HL-60 (cell line): ENCODE measurements around the gene BCL7A.
A peak's percentile ranks its signal among the peaks of the same experiment; 100 is the strongest.

ENCODE experiments used
- DNase-seq, 2 experiments: peaks; one replicate each; pipeline ENCODE4 v3.0.0-alpha.2; 2010 to 2020; ENCODE audit warnings: low read depth in 1 of 2, low spot score in 1 of 2
- H3K27ac ChIP-seq: fragments of 250-450 bp; sonication (Bioruptor Pico); replicated peaks from 2 replicates; pipeline ENCODE4 v1.5.1; 2020; ENCODE audit warnings: mild to moderate bottlenecking, moderate library complexity
- H3K27me3 ChIP-seq: fragments of 250-450 bp; sonication (Bioruptor Pico); 2 replicates; pipeline ENCODE4 v1.5.1; 2021; ENCODE audit warnings: mild to moderate bottlenecking, moderate library complexity; ENCODE audit not compliant: insufficient read depth, poor library complexity, severe bottlenecking
- H3K4me3 ChIP-seq: replicated peaks from 2 replicates; pipeline ENCODE4 v1.5.1; 2011; ENCODE audit warnings: mild to moderate bottlenecking, control low read depth, low read length; ENCODE audit not compliant: insufficient read depth
- GABPA ChIP-seq: IDR thresholded peaks from 2 replicates; pipeline ENCODE4 v1.6.1; 2012; ENCODE audit warnings: low read depth
- POLR2AphosphoS5 ChIP-seq: IDR thresholded peaks from 2 replicates; pipeline ENCODE4 v1.6.1; 2012; ENCODE audit warnings: low read depth
- SPI1 ChIP-seq: IDR thresholded peaks from 2 replicates; pipeline ENCODE4 v1.6.1; 2012; ENCODE audit warnings: low read depth, mild to moderate bottlenecking, borderline replicate concordance
- TF ChIP-seq, protein P1 (sequence below): IDR thresholded peaks from 2 replicates; pipeline ENCODE4 v1.6.1; 2012; ENCODE audit warnings: low read depth; ENCODE audit not compliant: insufficient replicate concordance
- TF ChIP-seq, protein P2 (sequence below): IDR thresholded peaks from one replicate; pipeline ENCODE4 v1.5.1; 2011; ENCODE audit warnings: low read length, control low read depth, inconsistent platforms; ENCODE audit not compliant: insufficient read depth

Gene BCL7A

DNA sequence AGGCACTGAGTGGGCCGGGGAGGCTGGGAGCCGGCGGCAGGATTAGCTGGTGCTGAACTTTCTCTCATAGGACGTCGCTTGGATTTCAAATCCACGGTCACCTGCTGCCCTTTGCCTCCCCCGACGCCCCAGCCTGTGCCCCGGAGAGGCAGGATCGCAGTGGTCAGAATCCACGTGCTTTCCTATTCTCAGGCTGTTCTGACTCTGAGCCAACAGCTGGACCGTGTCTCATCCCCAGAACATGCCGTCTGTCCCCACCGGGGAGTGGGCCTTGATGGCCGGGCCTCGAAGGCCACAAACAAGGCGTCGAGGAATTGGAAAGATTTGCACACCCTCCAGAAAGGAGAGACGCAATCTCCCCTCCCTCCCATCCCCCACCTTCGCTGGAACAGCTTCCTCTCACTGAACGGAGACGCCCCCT lies 38.4 kb downstream of the BCL7A start:
- H3K27me3 ChIP-seq = no peaks in the 10 kb centered on the region
- no peak for DNase-seq
- TF ChIP-seq, protein P1, sequence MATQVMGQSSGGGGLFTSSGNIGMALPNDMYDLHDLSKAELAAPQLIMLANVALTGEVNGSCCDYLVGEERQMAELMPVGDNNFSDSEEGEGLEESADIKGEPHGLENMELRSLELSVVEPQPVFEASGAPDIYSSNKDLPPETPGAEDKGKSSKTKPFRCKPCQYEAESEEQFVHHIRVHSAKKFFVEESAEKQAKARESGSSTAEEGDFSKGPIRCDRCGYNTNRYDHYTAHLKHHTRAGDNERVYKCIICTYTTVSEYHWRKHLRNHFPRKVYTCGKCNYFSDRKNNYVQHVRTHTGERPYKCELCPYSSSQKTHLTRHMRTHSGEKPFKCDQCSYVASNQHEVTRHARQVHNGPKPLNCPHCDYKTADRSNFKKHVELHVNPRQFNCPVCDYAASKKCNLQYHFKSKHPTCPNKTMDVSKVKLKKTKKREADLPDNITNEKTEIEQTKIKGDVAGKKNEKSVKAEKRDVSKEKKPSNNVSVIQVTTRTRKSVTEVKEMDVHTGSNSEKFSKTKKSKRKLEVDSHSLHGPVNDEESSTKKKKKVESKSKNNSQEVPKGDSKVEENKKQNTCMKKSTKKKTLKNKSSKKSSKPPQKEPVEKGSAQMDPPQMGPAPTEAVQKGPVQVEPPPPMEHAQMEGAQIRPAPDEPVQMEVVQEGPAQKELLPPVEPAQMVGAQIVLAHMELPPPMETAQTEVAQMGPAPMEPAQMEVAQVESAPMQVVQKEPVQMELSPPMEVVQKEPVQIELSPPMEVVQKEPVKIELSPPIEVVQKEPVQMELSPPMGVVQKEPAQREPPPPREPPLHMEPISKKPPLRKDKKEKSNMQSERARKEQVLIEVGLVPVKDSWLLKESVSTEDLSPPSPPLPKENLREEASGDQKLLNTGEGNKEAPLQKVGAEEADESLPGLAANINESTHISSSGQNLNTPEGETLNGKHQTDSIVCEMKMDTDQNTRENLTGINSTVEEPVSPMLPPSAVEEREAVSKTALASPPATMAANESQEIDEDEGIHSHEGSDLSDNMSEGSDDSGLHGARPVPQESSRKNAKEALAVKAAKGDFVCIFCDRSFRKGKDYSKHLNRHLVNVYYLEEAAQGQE = no peak
- TF ChIP-seq SPI1 (no peak), POLR2AphosphoS5 (no peak)
- TF ChIP-seq, protein P2, sequence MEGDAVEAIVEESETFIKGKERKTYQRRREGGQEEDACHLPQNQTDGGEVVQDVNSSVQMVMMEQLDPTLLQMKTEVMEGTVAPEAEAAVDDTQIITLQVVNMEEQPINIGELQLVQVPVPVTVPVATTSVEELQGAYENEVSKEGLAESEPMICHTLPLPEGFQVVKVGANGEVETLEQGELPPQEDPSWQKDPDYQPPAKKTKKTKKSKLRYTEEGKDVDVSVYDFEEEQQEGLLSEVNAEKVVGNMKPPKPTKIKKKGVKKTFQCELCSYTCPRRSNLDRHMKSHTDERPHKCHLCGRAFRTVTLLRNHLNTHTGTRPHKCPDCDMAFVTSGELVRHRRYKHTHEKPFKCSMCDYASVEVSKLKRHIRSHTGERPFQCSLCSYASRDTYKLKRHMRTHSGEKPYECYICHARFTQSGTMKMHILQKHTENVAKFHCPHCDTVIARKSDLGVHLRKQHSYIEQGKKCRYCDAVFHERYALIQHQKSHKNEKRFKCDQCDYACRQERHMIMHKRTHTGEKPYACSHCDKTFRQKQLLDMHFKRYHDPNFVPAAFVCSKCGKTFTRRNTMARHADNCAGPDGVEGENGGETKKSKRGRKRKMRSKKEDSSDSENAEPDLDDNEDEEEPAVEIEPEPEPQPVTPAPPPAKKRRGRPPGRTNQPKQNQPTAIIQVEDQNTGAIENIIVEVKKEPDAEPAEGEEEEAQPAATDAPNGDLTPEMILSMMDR = no peak
- no peak overlapping the region for H3K4me3 ChIP-seq
- no peak overlapping the region for H3K27ac ChIP-seq

GRCh38 chr12:122061253-122061652 lies 39.6 kb downstream of the BCL7A start:
- H3K27ac ChIP-seq = no peak overlapping the region
- TF ChIP-seq, protein P1 = no peak
- TF ChIP-seq SPI1 (no peak), GABPA (no peak), POLR2AphosphoS5 (no peak)
- TF ChIP-seq, protein P2 = no peak
- no peak for DNase-seq

DNA sequence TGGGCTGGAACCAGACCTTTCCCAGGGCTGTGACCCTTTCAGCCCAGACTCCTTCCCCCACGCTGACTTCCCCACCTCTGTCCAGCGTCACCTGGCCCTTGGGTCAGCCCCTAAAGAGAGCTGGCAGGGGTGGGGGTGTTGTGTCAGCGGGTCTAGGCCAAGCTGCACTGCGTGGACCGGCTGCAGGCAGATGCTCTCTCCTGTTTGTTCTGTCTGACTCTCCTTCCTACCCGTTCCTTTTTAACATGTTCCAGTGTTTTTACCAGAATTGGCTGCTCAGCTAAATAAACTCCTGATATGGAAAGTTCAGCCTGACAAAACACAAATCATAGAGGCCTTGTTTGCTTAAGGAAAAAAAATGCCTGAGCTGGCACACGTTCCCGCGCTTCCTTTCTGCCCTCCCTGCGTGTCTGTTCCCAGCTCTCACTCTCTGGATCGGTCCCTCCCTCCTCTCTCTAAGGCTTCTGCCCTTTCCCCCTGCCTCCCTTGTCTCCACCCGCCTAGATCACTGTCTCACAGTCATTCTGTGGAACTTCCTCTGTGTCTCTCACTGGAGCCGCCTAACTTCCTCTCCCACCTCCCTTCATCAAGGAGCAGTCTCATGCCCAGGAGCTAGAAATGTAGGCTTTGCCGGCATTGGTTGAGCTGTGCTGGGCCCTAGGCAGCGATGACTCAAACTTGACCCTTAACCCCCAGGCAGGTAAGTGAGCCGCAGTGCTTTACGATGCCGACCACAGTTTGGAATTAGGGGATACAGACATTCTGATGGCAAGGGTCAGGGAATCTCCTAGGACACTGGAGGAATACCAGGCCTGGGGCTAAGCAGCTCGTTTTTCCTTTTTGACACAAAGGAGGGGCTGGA lies 41.4 kb downstream of the BCL7A start:
- DNase-seq = peak; percentile 38 to 78
- TF ChIP-seq POLR2AphosphoS5 = no peak
- TF ChIP-seq SPI1 = peak; percentile 90
- TF ChIP-seq, protein P1 = no peak
- TF ChIP-seq, protein P2 = no peak
- Histone ChIP-seq H3K27me3 (no peaks in the 10 kb centered on the region), H3K4me3 (no peak overlapping the region), H3K27ac (no peak overlapping the region)

More at GRCh38 chr12:122061253-122061652, 39.6 kb downstream of the BCL7A start:
- no peaks in the 10 kb centered on the region for H3K27me3 ChIP-seq
- no peak overlapping the region for H3K4me3 ChIP-seq
